Measurements from ENCODE around the gene PLD6.

Gene PLD6

DNA sequence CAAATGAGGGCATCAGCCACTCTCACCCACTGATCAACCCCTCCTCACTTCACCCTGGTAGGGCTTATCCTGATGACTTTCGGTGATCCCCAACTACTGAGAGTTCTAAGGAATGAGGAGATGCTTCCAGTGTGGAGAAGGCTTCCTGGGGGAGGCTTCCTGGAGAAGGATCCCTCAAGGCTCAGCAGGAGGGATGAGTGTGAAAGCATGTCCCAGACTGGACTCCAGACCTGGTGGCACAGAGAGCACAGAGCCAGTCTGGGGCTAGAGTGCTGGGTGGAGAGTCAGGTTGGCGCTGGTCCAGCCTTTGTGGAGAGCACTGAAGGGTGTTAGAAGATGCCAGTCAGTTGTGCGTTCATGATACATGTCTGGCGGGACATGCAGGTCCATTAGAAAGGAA is 53.7 kb downstream of the PLD6 start:
- DNase-seq, result peak; percentile 23

DNA sequence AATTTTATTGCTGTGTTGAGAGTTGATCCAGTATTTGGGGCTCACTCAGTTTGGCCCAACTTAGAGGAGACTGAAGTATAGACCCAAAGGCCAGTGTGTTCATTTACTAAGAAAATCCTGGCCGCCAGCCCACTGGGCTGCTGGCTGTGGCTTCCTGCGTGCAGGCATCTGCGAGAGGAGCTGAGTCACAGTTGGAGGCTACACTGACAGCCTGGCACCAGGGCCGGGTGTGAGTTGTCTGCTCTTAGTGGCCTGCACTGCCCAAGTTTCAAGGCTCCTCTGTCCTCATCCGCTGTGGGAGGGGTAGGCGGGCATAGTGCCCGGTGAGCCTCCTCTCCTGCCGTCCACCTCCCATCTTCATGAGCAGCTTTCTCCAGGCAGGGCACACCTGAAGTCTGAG is 54.2 kb downstream of the PLD6 start:
- no peak for DNase-seq

DNA sequence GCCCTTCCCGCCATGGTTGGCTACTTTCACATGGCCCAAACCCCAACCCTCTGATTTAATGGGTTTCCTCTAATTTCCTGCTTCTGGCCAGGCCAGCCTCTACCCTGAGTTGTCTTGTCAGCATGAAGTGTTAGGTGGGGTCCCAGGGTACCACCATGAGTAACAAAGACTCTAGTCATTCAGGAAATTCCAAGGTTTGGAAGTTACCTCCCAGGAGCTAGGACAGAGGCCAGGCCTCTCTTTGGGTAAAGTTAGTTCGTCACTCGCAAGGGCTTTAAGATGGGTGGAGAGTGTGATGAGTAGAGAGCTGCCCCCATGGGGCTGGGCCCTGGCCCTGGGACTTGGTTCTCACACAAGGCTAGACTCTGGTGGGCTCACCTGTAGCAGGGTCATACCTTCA is 54.6 kb downstream of the PLD6 start:
- no peak for DNase-seq

- no peak for DNase-seq
Measured at GRCh38 chr17:17151055-17151454, 55.1 kb downstream of the PLD6 start.

Measured in NCI-H2029 (cell line).